GM19099 (cell line): ENCODE measurements around the gene RTCB.

Source experiments
- POLR2A ChIP-seq: IDR thresholded peaks from 3 replicates; pipeline ENCODE4 v1.6.1; 2011; ENCODE audit warnings: low read depth; ENCODE audit not compliant: insufficient read length; ENCODE audit errors: extremely low read depth

Gene RTCB

GRCh38 chr22:32411829-32412592 lies at the start of gene RTCB:
RTCB (minus strand) TSS chr22:32412247; CDS start chr22:32412156, 91 bp downstream.
- peak; percentile 80 for TF ChIP-seq POLR2A

GRCh38 chr22:32457031-32457430 lies 45.0 kb upstream of the RTCB start:
- TF ChIP-seq POLR2A, result no peak

DNA sequence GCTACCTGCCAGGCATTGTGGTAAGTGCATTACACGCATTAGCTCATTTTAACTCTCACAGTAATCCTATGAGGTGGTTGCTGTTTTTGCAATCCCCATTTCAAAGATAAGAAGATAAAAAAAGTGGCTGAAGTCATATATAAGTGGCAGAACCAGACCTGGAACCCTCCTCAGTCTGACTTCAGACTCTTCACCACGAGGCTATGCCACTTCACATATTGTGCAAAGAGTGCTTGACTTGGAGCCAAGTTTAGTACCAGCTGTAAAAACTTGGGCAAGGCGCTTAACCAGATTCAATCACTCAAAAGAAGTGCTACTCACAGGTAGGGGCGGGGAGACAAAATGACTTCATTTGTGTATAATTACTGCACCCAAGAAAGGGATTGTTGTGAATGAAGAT lies 36.9 kb upstream of the RTCB start:
- no peak for TF ChIP-seq POLR2A

- no peak for TF ChIP-seq POLR2A
These were observed 34.3 kb upstream of the RTCB start for GRCh38 chr22:32446321-32446720.

GRCh38 chr22:32444068-32444467 lies 32.0 kb upstream of the RTCB start:
- no peak for TF ChIP-seq POLR2A

GRCh38 chr22:32430352-32430751 lies 18.3 kb upstream of the RTCB start:
- no peak for TF ChIP-seq POLR2A

DNA sequence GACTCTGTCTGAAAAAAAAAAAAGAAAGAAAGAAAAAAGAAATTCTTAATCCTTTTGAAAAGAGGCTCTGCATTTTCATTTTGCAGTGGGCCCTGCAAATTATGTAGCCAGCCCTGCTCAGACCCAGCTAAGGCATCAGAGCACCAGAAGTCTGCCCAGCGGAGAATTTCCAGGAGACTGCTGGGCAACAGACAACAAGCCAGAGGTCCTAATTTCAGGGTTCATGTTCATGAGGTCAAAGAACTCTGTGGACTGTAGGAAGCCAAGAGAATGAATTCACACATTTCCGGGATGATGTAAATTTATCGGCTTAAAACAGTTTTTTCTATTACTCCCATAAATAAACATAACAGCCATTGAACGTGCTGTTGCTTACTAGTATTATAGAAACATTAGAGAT lies 14.8 kb upstream of the RTCB start:
- TF ChIP-seq POLR2A, result no peak

GRCh38 chr22:32423664-32424063 lies 11.6 kb upstream of the RTCB start:
- no peak for TF ChIP-seq POLR2A

- no peak for TF ChIP-seq POLR2A
These were observed 10.0 kb upstream of the RTCB start for GRCh38 chr22:32422062-32422461.

- TF ChIP-seq POLR2A, result no peak
These were observed 9.4 kb upstream of the RTCB start for GRCh38 chr22:32421484-32421883.

- no peak for TF ChIP-seq POLR2A
These were observed 5.9 kb upstream of the RTCB start for GRCh38 chr22:32417906-32418305.

DNA sequence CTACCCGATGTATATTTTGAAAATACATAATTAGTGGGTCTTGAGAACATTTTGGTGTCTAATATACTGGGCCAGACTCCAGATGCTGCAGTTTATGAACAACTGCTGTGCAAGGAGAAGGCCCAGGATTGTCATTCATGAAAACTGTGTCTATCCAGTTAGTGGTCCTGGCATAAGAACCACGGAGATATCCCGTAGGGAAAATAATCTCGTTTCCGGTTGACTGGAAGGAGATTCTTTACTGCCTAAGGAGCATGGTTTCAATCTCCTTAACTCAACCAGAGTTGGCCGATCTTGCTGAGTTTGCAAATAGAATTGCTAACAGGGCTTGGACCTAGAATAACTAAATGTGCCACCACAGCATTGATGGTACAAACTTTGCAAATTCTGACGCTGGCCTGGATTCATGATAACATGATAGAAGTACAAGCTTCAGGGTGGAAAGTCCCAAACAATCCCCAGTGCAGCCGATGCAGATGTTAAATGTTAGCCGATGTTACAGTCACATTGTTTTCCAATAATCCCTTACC lies 4.6 kb upstream of the RTCB start:
- TF ChIP-seq POLR2A, result no peak

- TF ChIP-seq POLR2A, result no peak
These were observed 2.1 kb upstream of the RTCB start for GRCh38 chr22:32414191-32414590.

- TF ChIP-seq POLR2A, result no peak
These were observed 1.7 kb upstream of the RTCB start for GRCh38 chr22:32413719-32414118.

DNA sequence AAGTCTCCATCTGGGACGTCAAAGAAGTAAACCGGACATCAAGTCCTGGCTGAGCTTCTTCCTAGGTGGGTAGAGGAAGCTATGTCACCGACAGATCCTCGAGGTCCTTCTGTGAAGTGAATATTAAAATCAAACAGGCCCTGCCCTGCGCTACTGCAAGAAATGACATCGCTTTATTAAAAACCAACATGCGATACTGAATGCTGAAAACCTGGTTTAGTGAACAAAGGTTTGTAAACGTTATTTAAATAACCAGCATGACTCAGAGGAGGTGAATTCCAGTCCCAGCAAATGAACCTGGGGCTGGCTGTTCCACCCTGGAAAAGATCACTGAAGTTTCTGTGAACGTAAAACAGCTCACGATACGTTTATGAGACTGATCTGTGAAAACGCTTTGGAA lies 645 bp downstream of the RTCB start:
- no peak for TF ChIP-seq POLR2A

DNA sequence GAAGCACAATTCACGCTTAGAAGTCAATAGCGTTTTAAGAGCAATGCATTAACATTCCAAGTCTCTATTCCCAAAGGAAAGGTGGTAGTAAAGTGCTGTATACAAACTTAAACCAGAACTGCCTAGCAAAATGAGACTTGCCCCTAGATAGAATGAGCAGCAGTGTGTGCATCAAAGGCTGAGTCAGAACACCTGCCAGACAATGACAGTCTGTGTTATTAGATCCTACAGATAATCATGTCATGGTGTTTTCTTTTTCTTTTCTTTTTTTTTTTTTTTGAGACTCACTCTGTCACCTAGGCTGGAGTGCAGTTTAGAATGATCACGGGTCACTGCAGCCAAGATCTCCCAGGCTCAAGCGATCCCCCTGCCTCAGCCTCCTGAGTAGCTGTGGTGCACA lies 1.6 kb downstream of the RTCB start:
- TF ChIP-seq POLR2A, result no peak

DNA sequence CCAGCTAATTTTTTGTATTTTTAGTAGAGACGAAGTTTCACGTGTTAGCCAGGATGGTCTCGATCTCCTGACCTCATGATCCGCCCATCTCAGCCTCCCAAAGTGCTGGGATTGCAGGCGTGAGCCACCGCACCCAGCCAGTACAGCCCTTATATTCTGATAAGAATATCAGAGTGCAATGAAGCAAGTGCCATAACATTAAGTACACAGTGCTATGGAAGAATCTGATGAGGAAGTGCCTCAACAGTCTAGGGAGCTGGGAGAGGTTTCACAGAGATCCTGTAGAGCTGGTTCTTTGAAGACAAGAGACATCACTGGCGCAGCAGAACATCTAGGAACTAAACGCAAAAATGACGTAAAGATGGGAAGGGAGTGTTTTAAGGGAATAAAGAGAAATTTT lies 2.1 kb downstream of the RTCB start:
- TF ChIP-seq POLR2A, result no peak
